HG02938 (cell line): ENCODE measurements around the gene COPS9.

Experiments
- ATAC-seq: cut with Tn5 transposase; IDR thresholded peaks from one replicate; pipeline ENCODE4 v1.9.1; 2021; ENCODE audit warnings: mild to moderate bottlenecking, moderate library complexity; ENCODE audit not compliant: unreplicated experiment

Gene COPS9

DNA sequence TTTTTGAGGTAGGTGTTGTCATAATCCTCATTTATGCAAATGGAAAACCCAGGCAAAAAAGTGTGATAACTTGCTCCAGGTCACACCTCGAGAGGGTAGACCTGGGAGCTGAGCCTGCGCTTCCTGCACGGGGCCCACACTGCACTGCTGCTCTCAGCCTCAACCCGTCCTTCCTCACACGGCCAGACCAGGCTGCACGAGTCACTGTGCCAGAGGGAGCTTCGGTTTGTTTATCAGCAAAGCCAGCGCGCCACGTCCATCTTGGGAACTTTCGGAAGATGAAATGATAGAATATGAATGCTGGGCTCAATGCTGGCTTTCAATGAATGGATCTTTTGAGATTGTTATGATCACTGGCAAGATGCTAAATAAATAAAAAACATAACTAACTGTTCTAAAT, 14.4 kb downstream of the COPS9 start:
- ATAC-seq = no peak

DNA sequence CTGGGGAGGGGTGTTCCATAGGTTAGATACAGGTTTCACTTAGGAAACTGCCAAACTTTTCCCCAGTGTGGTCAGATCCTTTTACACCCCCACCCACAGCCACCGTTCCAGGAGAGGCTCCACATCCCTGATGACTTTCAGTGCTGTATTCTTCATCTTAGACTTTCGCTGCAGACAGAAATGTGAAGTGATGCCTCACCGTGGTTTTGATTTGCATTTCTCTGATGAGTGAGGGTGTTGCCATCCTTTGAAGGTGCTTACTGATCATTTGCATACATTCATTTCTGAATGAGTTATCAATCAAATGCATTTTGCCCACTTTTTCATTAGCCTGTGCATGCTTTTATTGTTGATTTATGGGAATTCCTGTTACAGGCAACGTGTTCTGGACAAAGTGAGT, 14.9 kb downstream of the COPS9 start:
- no peak for ATAC-seq

DNA sequence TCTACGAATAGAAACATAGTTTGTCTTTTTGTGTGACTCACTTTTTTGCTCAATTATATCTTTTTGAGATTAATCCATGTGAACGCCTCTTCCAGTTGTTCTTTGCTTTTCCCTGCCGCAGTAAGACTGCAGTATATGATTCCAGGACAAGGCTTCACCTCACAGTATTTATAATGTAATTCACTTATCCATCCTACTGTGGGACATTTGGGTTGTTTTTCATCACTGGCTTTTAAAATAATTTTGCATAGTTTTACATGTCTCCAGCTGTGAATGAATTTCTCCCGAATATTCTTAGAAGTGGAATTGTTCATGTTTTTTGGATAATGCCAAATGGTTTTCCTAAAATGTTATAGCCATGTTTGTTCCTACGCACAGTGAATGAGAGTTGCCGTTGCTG, 21.9 kb downstream of the COPS9 start:
- ATAC-seq = no peak

DNA sequence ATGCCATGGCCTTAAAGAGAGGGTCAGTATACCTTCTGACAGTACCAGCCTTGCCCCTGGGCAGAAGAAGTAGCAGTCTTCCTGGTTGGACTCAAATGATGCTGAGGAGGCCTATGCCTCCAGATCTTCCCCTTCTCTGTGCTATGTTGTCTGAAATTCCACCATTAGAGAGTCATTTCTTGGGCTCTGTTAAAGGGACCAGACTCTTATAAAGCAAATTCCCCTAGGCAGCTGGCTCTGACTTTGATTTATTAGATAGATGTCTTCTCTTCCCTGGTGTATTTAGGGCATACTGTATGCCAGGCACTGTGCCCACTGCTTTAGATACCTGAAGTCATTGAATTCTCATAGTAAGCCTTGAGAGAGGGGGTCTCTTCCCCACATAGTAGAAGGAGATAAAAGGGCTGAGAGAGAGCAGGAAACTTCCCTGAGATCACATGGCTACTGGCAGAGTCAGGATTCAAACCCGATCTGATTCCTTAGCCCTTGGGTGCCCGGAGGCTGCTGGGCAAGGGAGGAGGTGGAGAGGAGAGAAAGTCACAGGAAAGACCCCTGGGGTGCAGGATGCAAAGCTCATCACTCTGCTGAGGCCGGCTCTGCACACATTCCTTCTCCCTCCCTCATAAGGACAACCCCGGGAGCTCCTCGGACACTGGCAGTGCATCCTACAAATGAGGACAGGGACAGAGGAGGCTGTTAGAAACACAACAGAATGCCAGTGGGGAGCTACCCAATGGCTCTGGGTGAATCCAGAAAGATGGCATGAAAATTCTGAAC, 23.0 kb downstream of the COPS9 start:
- no peak for ATAC-seq

DNA sequence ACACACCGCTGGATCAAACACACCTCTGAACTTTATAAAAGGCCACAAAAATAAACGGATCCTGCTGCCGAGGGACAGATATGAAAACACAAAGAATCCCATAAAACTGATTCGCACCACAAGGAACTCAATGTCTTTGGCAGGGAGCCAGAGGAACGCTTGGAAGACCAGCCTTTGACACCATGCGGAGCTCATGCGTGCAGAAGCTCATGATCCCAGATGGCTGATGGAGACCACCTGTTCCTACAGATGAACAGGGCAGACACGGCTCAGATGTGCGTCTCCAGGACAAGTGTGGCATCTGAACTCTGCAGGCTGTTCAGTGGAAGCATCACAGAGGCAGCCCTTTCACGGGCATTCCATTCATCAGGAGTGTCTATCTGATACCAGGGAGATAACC, 24.9 kb downstream of the COPS9 start:
- ATAC-seq = no peak

DNA sequence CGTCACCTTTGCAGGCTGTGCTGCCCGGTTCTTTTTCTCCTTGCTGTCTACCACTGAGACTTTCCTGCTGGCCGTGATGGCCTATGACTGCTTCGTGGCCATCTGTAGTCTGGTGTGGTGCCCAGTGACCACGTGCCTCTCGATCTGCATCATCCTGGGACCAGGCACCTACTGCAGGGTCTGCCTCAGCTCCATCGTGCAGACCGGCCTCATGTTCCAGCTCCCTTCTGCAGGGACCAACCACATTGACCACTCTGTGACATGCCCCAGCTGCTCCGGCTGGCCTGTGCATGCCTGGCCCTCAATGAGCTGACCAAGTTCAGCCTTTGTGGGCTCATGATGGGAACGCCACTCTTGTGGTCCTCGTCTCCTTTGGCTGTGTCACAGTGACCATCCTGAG, 26.7 kb downstream of the COPS9 start:
- ATAC-seq = no peak

DNA sequence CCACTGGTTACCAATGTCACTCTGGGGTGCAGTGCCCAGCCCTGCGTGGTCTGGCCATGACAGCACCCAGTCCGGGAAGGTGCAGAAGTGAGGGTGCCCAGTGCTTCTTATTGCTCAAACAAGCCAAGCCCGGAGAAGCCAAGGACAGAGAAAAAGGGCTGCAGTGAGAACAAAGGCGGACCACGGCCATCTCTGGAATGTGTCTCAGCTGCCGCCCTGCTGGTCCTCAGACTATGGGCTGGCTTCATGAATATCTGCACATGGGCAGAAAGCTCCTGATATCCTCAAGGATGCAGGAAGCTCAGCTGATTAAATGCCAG, 28.7 kb downstream of the COPS9 start:
- no peak for ATAC-seq

DNA sequence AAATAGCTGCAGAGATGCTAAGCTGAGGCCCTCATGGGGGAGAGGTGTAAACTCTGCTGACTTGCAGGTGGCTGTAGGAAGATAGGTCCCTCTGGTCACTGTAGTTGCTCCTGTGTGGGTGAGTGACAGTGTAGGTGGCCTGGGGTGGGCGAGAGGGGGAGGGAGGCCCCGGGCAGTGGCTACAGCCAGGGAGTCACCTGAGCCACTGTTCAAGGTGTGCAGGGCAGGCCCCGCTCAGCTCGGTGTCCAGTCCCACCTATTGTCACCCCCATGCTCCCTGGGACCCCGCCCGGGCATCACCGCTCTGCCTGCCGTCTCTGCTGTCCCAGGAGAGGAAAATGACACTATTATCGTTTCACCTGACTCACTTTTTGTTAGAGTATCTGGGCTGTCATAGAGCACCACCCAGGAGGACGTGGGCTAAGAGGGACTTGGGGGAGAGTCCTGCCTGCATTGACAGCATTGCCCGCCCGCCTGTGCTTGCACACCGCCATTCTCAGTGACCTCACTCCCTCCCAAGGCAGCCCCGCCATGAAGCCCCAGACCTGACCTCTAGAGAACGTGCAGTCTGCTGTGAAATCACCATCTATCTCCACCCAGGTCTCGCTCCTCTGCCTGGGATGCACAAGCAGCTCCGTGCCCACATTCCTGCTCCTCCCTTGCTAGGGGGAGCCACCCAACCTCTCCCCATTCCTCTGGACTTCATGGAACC, 29.2 kb downstream of the COPS9 start:
- no peak for ATAC-seq

DNA sequence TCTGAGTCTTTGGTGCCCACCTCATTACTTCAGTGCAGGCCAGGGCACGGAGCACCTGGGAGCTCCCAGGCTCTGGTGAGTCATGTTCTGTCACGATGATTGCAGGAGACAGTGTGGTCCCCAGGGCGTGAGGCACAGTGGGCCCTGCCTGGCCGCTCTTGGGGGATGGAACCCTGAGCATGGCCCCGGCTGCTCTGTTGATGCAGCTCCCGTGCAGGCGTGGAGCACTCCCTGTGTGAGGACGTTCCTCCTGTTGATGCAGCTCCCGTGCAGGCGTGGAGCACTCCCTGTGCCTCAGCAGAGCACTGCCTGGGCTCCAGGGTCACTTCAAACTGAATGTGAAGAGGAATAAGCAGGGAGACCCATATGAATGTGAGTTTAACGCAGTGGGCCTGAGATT, 30.1 kb downstream of the COPS9 start:
- no peak for ATAC-seq

DNA sequence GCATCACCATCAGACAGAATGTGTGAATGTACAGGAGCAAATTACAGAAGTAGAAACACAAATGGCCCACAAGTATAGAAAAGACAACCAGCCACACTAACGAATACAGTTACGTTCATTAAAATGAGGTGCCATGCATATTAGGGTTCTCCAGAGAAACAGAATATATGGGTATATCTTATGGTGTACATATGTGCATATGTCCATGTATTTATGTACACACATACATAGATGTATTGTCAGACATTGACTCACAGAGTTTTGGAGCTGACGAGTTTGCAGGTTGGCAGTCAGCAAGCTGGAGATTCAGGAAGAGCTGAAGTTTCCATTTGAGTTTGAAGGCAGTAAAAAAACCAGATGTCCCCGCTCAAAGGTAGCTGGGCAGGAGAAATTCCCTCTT, 33.0 kb downstream of the COPS9 start:
- no peak for ATAC-seq

DNA sequence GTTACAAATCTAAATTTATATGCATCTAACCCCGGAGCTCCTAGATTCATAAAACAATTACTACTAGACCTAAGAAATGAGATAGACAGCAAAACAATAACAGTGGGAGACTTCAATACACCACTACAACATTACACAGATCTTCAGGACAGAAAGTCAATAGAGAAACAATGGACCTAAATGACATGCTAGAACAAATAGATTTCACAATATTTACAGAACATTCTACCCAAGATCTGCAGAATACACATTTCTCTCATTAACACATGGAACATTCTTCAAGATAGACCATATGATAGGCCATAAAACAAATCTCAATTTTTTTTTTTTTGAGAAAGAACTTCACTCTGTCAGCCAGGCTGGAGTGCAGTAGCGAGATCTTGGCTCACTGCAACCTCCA, 37.8 kb downstream of the COPS9 start:
- no peak for ATAC-seq

DNA sequence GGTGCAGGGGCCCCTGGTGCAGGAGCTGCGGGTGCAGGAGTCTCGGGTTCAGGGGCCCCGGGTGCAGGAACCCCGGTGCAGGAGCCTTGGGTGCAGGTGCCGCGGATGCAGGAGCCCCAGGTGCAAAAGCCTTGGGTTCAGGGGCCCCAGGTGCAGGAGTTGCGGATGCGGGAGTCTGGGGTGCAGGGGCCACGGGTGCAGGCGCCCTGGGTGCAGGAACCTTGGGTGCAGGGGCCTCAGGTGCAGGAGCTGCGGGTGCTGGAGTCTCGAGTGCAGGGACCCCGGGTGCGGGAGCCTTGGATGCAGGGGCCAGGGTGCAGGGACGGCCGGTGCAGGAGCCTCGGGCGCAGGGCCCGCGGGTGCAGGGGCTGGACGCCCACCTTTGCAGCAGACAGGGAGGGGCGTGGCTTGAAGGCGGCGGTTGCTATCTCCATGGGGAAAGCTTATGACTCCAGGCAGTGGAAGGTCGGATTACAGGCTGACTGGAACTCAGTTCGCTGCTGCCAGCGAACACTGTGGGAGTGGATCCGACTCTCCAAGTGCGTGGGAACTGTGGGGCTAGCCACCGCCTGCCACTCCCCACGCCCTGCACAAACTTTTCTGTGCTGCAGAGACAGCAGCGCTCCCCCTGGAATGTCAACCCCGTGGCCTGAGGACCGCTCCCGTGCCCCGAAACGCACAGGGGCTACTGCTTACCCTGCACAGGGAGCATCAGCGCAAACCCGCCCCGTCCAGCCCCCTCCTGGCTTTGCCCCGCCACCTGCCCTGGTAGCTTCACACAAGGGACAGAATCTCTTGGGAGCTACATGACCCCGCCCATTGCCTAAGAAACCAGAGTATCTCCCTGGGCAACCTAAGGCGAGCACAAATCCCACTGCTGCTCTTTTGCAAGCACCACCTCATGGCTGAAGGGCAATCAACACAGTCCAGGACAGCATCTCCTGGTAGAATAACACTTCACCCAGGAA, 40.3 kb downstream of the COPS9 start:
- ATAC-seq = no peak

DNA sequence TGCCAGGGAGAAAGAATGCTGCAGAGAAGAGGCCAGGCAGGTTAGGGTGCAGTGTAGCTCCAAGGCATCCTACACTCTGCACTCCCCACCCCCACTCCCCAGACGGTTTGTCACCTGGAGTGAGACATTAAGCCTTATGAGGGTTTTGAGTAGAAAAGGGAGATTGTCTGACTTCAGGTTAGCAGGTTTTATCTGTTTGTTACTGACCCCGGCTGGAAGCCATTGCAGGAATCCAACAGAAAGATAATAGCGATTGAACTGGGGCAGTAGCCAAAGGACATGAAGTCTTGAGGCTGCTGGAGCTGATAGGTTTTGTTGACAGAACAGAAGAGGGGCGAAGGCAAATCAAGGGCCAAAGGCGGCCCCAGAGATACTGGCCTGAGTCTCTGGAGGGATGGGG, 46.8 kb downstream of the COPS9 start:
- ATAC-seq = no peak

DNA sequence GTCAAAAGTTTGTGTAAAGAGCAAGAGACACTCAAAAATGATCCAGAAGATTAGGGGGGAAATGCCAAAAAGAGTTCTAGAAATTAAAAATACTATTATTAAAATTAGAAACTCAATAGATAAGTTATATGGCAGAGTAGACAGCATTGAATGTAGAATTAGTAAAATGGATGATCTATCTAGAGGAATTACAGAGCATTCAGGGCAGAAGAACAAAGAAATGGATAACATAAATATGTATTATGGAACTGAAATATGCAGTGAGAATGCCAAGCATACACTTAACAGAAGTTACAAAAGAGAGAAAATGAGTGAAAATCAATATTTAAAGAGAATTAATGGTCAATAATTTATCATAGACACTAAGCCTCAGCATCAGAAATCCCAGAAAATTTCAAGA, 49.5 kb downstream of the COPS9 start:
- no peak for ATAC-seq
